ENCODE data around the gene HLTF.

GRCh38 chr3:149009732-149010131, 76.6 kb downstream of the HLTF start:
- no peak for TF ChIP-seq POLR2A (IDR thresholded peaks at IDR 0.05)
- TF ChIP-seq CTCF (IDR thresholded peaks at IDR 0.05 in 8 of 11, conservative IDR thresholded peaks at IDR 0.05 in 3 of 11): no peak
- peak in 1 of 3 donors; percentile 72 for TF ChIP-seq POLR2AphosphoS5 (IDR thresholded peaks at IDR 0.05)
